OCI-LY7 (cell line): ENCODE results near the gene ACAP3. TPM values are rescaled to one million over a fixed set of nuclear protein-coding genes. Genes with fewer than 3 reads are reported as not detected.

ENCODE experiments used
- BruUV-seq: library from RNA; stranded (reverse); fragments of 400-500 nt; replicated peaks from 2 replicates; lab custom pipeline; 2021; lab: Mats Ljungman, UMichigan
- CTCF ChIA-PET: fragments of 300-600 bp; sonication (Branson Sonifier 250); formaldehyde crosslinking; loops from one replicate; lab custom pipeline; 2022; ENCODE audit warnings: antibody characterized with exemption; ENCODE audit not compliant: unreplicated experiment; lab: Charles Lee
- POLR2A ChIA-PET: fragments of 300-600 bp; sonication (Branson Sonifier 250); formaldehyde crosslinking; loops from one replicate; lab custom pipeline; 2022; ENCODE audit warnings: antibody characterized with exemption; lab: Charles Lee
- DNase-seq: peaks from one replicate; pipeline ENCODE4 v3.0.0-alpha.2; 2015; ENCODE audit warnings: low spot score
- H2AFZ ChIP-seq: fragments of 200-600 bp; sonication (generic), shearing (Covaris generic); 2 replicates; pipeline ENCODE4 v1.6.1; 2014; ENCODE audit warnings: mild to moderate bottlenecking, antibody characterized with exemption, low read length, moderate library complexity
- H3K27ac ChIP-seq: fragments of 200-600 bp; sonication (generic); 2 replicates; pipeline ENCODE4 v1.5.1; 2014; ENCODE audit warnings: mixed run types, low read depth, mild to moderate bottlenecking, moderate library complexity, low read length, inconsistent platforms; ENCODE audit not compliant: poor library complexity, severe bottlenecking
- H3K36me3 ChIP-seq: fragments of 200-600 bp; sonication (generic); 2 replicates; pipeline ENCODE4 v1.6.1; 2014; ENCODE audit warnings: mild to moderate bottlenecking, antibody characterized with exemption, low read length, moderate library complexity, mixed read lengths; ENCODE audit not compliant: insufficient read depth
- H3K4me1 ChIP-seq: fragments of 200-600 bp; sonication (generic); 2 replicates; pipeline ENCODE4 v1.5.1; 2014; ENCODE audit warnings: mild to moderate bottlenecking, low read length; ENCODE audit not compliant: insufficient read depth, poor library complexity, severe bottlenecking
- H3K4me2 ChIP-seq: fragments of 200-600 bp; sonication (generic); 2 replicates; pipeline ENCODE4 v1.6.1; 2014; ENCODE audit warnings: mild to moderate bottlenecking, low read length
- H3K4me3 ChIP-seq: fragments of 200-600 bp; sonication (generic); 2 replicates; pipeline ENCODE4 v1.5.1; 2014; ENCODE audit warnings: mild to moderate bottlenecking, low read depth, low read length; ENCODE audit not compliant: poor library complexity, severe bottlenecking
- H3K79me2 ChIP-seq: fragments of 200-600 bp; sonication (generic); 2 replicates; pipeline ENCODE4 v1.6.1; 2016; ENCODE audit warnings: low read depth, mild to moderate bottlenecking, low read length, moderate library complexity, mixed read lengths; ENCODE audit not compliant: insufficient read depth
- H3K9me2 ChIP-seq: fragments of 200-600 bp; sonication (generic); 2 replicates; pipeline ENCODE4 v1.6.1; 2016; ENCODE audit warnings: mild to moderate bottlenecking, low read length, mixed read lengths; ENCODE audit not compliant: insufficient read depth
- H3K9me3 ChIP-seq: fragments of 200-600 bp; sonication (generic); 2 replicates; pipeline ENCODE4 v1.6.1; 2014; ENCODE audit warnings: mild to moderate bottlenecking, mixed run types, low read length, mixed read lengths
- H4K20me1 ChIP-seq: fragments of 200-600 bp; sonication (generic); 2 replicates; pipeline ENCODE4 v1.6.1; 2014; ENCODE audit warnings: mild to moderate bottlenecking, antibody characterized with exemption, low read length, moderate library complexity, mixed read lengths; ENCODE audit not compliant: insufficient read depth
- CTCF ChIP-seq: fragments of 200-600 bp; sonication (generic); conservative IDR thresholded peaks from 2 replicates; pipeline ENCODE4 v1.5.1; 2014; ENCODE audit warnings: mild to moderate bottlenecking, antibody characterized with exemption, low read length, moderate library complexity, mixed read lengths
- EZH2phosphoT487 ChIP-seq: fragments of 200-600 bp; sonication (generic); IDR thresholded peaks from 2 replicates; pipeline ENCODE4 v1.6.1; 2018; ENCODE audit warnings: low read depth, borderline replicate concordance, mild to moderate bottlenecking, mixed run types, antibody characterized with exemption, low read length, moderate library complexity, mixed read lengths
- intact Hi-C: fragments of 100-400 bp; cut with micrococcal nuclease; formaldehyde crosslinking; loops from one replicate; pipeline ENCODE4 v1.10.0; 2022; ENCODE audit not compliant: unreplicated experiment
- total RNA-seq, 2 experiments: library from RNA; depleted of rRNA in 1 of 2; stranded (reverse); fragments of >200 nt in 1 of 2; shearing (Covaris generic) in 1 of 2; gene quantifications; 2 replicates each; pipeline ENCODE4 v1.2.3, GENCODE V29; 2014 to 2022

ACAP3 gene
- total RNA-seq, 2 experiments from 2014 or later: 26.3 to 47.6 TPM

DNA sequence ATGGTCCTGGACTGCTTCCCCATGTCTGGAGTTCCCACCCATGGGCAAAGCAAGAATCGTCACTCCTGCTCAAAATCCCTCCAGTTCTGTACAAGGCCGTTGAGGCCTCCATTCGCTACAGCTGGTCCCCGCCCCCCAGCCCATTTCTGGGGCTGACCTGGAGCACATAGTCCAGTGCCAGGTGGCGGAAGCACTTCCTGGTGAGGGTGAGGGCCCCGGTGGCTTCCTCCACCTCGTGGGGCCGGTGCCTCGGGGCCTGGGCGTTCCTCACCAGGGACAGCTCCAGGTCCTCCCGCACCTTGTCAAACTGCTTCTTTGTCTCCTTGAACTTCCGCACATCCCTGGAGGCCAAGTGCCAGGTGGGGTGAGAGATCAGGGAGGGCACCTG is 7.4 kb downstream of the ACAP3 start:
- no peaks in the 10 kb centered on the region for H3K36me3 ChIP-seq
- intact Hi-C loops: no loop called here
- no peaks in the 10 kb centered on the region for H3K79me2 ChIP-seq
- TF ChIP-seq EZH2phosphoT487: no peak
- TF ChIP-seq CTCF: peak; percentile 43; the same call in 1 of the 2 replicates
- ChIA-PET POLR2A (no interaction called here), CTCF (interaction anchor here (1.3 kb wide), 1 partner anchor 9 kb away, joined by 3 read pairs; no protein-coding TSS in a partner anchor)
- H3K4me1 ChIP-seq: peaks cover 6% of the 10 kb centered on the region
- H2AFZ ChIP-seq: no peak overlapping the region
- H3K27ac ChIP-seq: no peak overlapping the region
- BruUV-seq: no TSS peak
- no peak overlapping the region for H3K4me2 ChIP-seq
- no peaks in the 10 kb centered on the region for H4K20me1 ChIP-seq
- H3K9me2 ChIP-seq: no peaks in the 10 kb centered on the region
- no peak for DNase-seq
- H3K9me3 ChIP-seq: no peaks in the 10 kb centered on the region
- H3K4me3 ChIP-seq: no peak overlapping the region

GRCh38 chr1:1299686-1300351 is 7.9 kb downstream of the ACAP3 start:
- DNase-seq: peak; percentile 48
- intact Hi-C loops: no loop called here

More at GRCh38 chr1:1299686-1300351, 7.9 kb downstream of the ACAP3 start:
- no peaks in the 10 kb centered on the region for H3K9me3 ChIP-seq
- H2AFZ ChIP-seq: no peak overlapping the region
- no peaks in the 10 kb centered on the region for H3K9me2 ChIP-seq
- no peaks in the 10 kb centered on the region for H3K36me3 ChIP-seq
- H3K27ac ChIP-seq: no peak overlapping the region
- CTCF ChIA-PET: interaction anchor here (1.3 kb wide), 1 partner anchor 8 kb away, joined by 3 read pairs; no protein-coding TSS in a partner anchor
- H3K4me3 ChIP-seq: no peak overlapping the region
- H3K79me2 ChIP-seq: no peaks in the 10 kb centered on the region
- peaks cover 1% of the 10 kb centered on the region for H3K4me1 ChIP-seq
- H3K4me2 ChIP-seq: no peak overlapping the region
- no peaks in the 10 kb centered on the region for H4K20me1 ChIP-seq
- no TSS peak for BruUV-seq
- TF ChIP-seq EZH2phosphoT487: no peak
- TF ChIP-seq CTCF: peak; percentile 69
- POLR2A ChIA-PET: no interaction called here
